Immature natural killer cell (primary cell): ENCODE measurements around the gene GRB2. TPM values are rescaled to one million over a fixed set of nuclear protein-coding genes. Genes with fewer than 3 reads are reported as not detected.
"Not testable (repeated sequence)": the region's sequence is repeated elsewhere in the genome, so short reads cannot be mapped to it uniquely, and the experiment has no call there.

ENCODE experiments used
- DNase-seq, 3 donors: peaks; one replicate each; pipeline ENCODE4 v3.0.0; 2022; ENCODE audit warnings: mixed read lengths in 1 of 3
- H3K27ac Mint-ChIP-seq, 6 donors: one replicate each; pipeline ENCODE4 v1.8.0; 2020; ENCODE audit warnings: mixed read lengths in 6 of 6, mild to moderate bottlenecking in 5 of 6, inconsistent platforms in 4 of 6, moderate library complexity in 3 of 6
- H3K27me3 Mint-ChIP-seq, 3 donors: one replicate each; pipeline ENCODE4 v1.8.0; 2020 to 2021; ENCODE audit warnings: low read depth in 3 of 3, mild to moderate bottlenecking in 3 of 3, mixed read lengths in 3 of 3, moderate library complexity in 3 of 3, inconsistent platforms in 1 of 3
- H3K36me3 Mint-ChIP-seq, 3 donors: one replicate each; pipeline ENCODE4 v1.8.0; 2020; ENCODE audit warnings: mixed read lengths in 3 of 3, inconsistent platforms in 2 of 3, mild to moderate bottlenecking in 2 of 3
- H3K4me1 Mint-ChIP-seq, 2 donors: one replicate each; pipeline ENCODE4 v1.8.0; 2020; ENCODE audit warnings: inconsistent platforms in 2 of 2, mild to moderate bottlenecking in 2 of 2, mixed read lengths in 2 of 2, moderate library complexity in 1 of 2
- H3K4me3 Mint-ChIP-seq, 5 donors: one replicate each; pipeline ENCODE4 v1.8.0; 2020; ENCODE audit warnings: mild to moderate bottlenecking in 5 of 5, mixed read lengths in 5 of 5, inconsistent platforms in 3 of 5, moderate library complexity in 3 of 5
- H3K9me3 Mint-ChIP-seq, 6 donors: one replicate each; pipeline ENCODE4 v1.8.0; 2020; ENCODE audit warnings: mild to moderate bottlenecking in 6 of 6, mixed read lengths in 6 of 6, inconsistent platforms in 4 of 6, moderate library complexity in 3 of 6
- polyA plus RNA-seq, 3 donors: library from polyadenylated mRNA; unstranded; fragments of 300-500 nt; fragmentation: Illumina TruSeq; gene quantifications; one replicate each; pipeline ENCODE4 v1.2.3, GENCODE V29; 2021

GRB2 gene
- polyA plus RNA-seq, 3 donors from 2014 or later: 104 to 161 (median 135) TPM

- no peaks in the 10 kb centered on the region for H3K36me3 Mint-ChIP-seq
- H3K27me3 Mint-ChIP-seq: peaks cover 0 to 3% (median 2%) of the 10 kb centered on the region in 3 donors
- no peaks in the 10 kb centered on the region for H3K9me3 Mint-ChIP-seq
- H3K27ac Mint-ChIP-seq: no peak overlapping the region
- H3K4me1 Mint-ChIP-seq: no peaks in the 10 kb centered on the region
- H3K4me3 Mint-ChIP-seq: no peak overlapping the region
- no peak for DNase-seq
Measured at GRCh38 chr17:75308732-75309629, 96.5 kb downstream of the GRB2 start.

DNA sequence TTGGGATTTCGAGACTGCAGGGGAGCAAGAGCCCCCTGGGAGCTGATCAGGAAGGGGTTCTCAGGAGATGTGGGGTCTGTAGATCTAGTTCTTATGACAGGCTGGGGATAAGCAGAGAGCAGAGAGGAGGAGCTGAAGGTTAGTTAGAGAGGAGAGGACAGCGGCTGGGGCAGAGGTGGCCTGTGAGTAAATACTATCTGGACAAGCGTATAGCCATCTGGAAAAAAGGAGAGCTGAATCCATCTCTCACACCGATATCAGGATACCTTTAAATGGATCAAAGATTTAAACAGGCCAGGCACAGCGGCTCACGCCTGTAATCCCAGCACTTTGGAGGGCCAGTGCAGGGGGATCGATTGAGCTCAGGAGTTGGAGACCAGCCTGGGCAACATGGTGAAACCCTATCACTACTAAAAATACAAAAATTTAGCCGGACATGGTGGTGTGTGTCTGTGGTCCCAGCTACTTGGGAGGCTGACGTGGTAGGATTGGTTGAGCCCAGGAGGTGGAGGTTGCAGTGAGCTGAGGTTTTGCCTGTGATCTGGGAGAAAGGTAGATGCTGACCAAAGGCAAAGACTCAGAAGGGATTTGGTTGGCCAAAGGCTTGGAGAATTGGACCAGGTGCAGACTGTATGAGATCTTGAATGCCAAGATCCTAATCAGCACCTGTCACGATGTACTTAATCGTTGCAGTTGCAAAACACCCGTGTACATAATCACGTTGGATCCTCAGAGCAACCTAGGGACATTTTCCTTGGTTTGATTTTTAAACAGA is 97.3 kb downstream of the GRB2 start:
- H3K27me3 Mint-ChIP-seq: peaks cover 0 to 1% (median 0%) of the 10 kb centered on the region in 3 donors
- DNase-seq: no peak
- H3K36me3 Mint-ChIP-seq: no peaks in the 10 kb centered on the region
- H3K27ac Mint-ChIP-seq: no peak overlapping the region
- H3K4me1 Mint-ChIP-seq: no peaks in the 10 kb centered on the region
- no peak overlapping the region for H3K4me3 Mint-ChIP-seq
- no peaks in the 10 kb centered on the region for H3K9me3 Mint-ChIP-seq

DNA sequence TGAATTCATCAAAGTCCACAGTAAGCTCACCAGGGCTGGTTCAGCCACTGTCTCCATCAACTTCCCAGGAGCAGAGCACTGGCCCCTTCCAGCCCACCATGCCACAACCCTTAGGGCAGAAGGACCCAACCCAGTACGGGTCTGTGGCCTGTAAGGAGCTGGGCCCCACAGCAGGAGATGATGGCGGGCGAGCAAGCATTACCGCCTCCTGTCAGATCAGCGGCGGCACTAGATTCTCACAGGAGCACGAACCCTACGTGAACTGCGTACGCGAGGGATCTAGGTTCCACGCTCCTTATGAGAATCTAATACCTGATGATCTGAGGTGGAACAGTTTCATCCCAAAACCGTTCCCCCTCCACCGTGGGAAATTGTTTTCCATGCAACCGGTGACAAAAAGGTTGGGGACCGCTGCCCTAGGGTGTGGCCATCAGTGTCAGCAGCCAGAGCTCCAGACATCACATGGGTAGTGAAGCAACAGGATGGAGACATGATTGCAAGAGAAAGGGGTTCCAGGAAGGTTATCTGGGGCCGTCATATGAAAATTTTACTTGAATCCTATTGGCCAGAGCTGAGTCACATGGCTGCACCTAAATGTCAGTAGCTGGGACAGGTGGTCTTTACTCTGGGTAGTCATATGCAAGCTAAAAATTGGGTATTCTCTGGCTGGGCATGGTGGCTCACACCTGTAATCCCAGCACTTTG is 103.8 kb downstream of the GRB2 start:
- Mint-ChIP-seq H3K27ac (no peak overlapping the region), H3K4me3 (no peak overlapping the region), H3K36me3 (no peaks in the 10 kb centered on the region), H3K27me3 (peaks cover 0 to 1% (median 0%) of the 10 kb centered on the region in 3 donors), H3K4me1 (no peaks in the 10 kb centered on the region), H3K9me3 (no peaks in the 10 kb centered on the region)
- DNase-seq: no peak

DNA sequence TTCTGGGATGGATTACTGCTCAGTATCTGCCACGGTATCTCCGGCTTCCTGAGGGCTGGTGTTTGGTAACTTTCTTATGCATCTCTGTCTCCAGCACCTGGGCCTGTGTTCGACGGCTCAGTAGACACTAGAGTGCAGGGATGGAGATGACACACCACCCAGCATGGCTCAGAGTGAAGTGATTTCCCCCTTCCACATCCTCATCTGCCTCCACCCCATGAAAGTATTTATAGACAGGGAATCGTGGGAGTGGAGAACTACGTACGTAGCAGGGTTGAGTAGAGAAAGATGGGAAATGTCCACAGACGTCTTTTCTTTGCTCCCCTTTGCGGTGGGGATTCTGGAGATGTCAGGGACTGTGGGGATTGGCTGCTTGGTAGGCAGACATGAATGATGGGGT is 104.4 kb downstream of the GRB2 start:
- Mint-ChIP-seq H3K36me3 (no peaks in the 10 kb centered on the region), H3K4me3 (no peak overlapping the region), H3K27me3 (peaks cover 0 to under 1% (median 0%) of the 10 kb centered on the region in 3 donors), H3K4me1 (no peaks in the 10 kb centered on the region), H3K9me3 (no peaks in the 10 kb centered on the region), H3K27ac (peak overlapping the region in 1 of 6 donors; percentile 21)
- DNase-seq: no peak

GRCh38 chr17:75300280-75300679 is 105.2 kb downstream of the GRB2 start:
- no peak overlapping the region for H3K27ac Mint-ChIP-seq
- H3K36me3 Mint-ChIP-seq: no peaks in the 10 kb centered on the region
- H3K4me3 Mint-ChIP-seq: no peak overlapping the region
- no peak for DNase-seq
- H3K27me3 Mint-ChIP-seq: no peaks in the 10 kb centered on the region
- no peaks in the 10 kb centered on the region for H3K9me3 Mint-ChIP-seq
- no peaks in the 10 kb centered on the region for H3K4me1 Mint-ChIP-seq

GRCh38 chr17:75295201-75296158 is 110.0 kb downstream of the GRB2 start:
- DNase-seq: no peak
- H3K36me3 Mint-ChIP-seq: no peaks in the 10 kb centered on the region
- H3K4me3 Mint-ChIP-seq: no peak overlapping the region
- H3K27me3 Mint-ChIP-seq: peaks cover 0 to 1% (median 0%) of the 10 kb centered on the region in 3 donors
- peak overlapping the region in 3 of 6 donors; percentile 6 to 73 (median 58) for H3K27ac Mint-ChIP-seq
- no peaks in the 10 kb centered on the region for H3K9me3 Mint-ChIP-seq
- H3K4me1 Mint-ChIP-seq: peaks cover 0 to under 1% of the 10 kb centered on the region in 2 donors

DNA sequence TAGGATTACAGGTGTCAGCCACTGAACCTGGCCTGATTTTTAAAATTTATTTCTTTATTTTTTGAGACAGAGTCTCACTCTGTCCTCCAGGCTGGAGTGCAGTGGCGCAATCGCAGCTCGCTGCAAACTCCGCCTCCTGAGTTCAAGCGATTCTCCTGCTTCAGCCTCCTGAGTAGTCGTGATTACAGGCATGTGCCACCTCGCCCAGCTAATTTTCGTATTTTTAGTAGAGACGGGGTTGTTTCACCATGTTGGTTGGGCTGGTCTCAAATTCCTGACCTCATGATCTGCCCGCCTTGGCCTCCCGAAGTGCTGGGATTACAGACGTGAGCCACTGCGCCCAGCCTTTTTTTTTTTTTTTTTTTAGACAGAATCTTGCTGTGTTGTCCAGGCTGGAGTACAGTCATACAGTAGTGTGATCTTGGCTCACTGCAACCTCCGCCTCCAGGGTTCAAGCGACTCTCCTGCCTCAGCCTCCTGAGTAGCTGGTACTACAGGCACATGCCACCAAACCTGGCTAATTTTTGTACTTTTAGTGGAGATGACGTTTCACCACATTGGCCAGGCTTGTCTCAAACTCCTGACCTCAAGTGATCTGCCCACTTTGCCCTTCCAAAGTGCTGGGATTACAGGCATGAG is 112.5 kb downstream of the GRB2 start:
- H3K36me3 Mint-ChIP-seq, H3K27ac Mint-ChIP-seq, H3K27me3 Mint-ChIP-seq, DNase-seq, H3K9me3 Mint-ChIP-seq, H3K4me3 Mint-ChIP-seq: not testable (repeated sequence)
- H3K4me1 Mint-ChIP-seq: peaks cover 15 to 24% of the 10 kb centered on the region in 2 donors

- Mint-ChIP-seq H3K4me1 (peaks cover 15 to 24% of the 10 kb centered on the region in 2 donors), H3K27me3 (peaks cover 4 to 7% (median 6%) of the 10 kb centered on the region in 3 donors), H3K9me3 (no peaks in the 10 kb centered on the region), H3K27ac (peak overlapping the region; percentile 99 to 100 (median 100)), H3K36me3 (peaks cover 0 to 2% (median 0%) of the 10 kb centered on the region in 3 donors), H3K4me3 (peak overlapping the region; percentile 98 to 100 (median 100))
- DNase-seq: peak in 1 of 3 donors; percentile 72
Measured at GRCh38 chr17:75289832-75290337, 115.6 kb downstream of the GRB2 start.

- Mint-ChIP-seq H3K9me3 (no peaks in the 10 kb centered on the region), H3K4me1 (peaks cover 15 to 24% of the 10 kb centered on the region in 2 donors), H3K27ac (peak within 1 kb of the TSS; percentile 99 to 100 (median 100)), H3K4me3 (peak within 1 kb of the TSS; percentile 98 to 100 (median 100)), H3K36me3 (peaks cover 0 to 2% (median 0%) of the 10 kb centered on the region in 3 donors), H3K27me3 (peaks cover 4 to 7% (median 6%) of the 10 kb centered on the region in 3 donors)
- DNase-seq: peak; percentile 96
Measured at GRCh38 chr17:75289115-75289831, 116.2 kb downstream of the GRB2 start, which contains the start of gene SLC25A19. TSS of gene SLC25A19 (minus strand) at chr17:75289433. CDS start at chr17:75286764, 2,669 bp downstream.

DNA sequence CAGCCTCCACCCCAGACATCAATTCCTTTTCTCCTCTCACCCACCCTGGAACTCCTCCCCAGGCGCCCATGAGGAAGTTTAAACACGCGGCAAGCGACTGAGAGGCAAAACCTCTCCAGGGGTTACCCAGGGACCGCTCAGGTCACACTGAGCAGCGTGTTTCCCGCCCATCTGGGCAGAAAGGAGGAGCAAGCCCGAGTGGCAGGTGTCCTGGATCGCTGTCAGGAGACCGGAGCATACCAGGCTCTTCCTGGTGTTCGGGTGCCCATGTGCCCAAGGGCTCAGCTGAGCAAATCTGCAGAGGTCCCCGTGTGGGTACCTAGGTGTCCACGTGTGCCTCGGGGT is 116.7 kb downstream of the GRB2 start:
- Mint-ChIP-seq H3K36me3 (peaks cover 0 to 3% (median 0%) of the 10 kb centered on the region in 3 donors), H3K27me3 (peaks cover 4 to 7% (median 6%) of the 10 kb centered on the region in 3 donors), H3K4me3 (peak overlapping the region; percentile 98 to 100 (median 100)), H3K27ac (peak overlapping the region; percentile 99 to 100 (median 100)), H3K4me1 (peaks cover 15 to 24% of the 10 kb centered on the region in 2 donors), H3K9me3 (no peaks in the 10 kb centered on the region)
- no peak for DNase-seq

DNA sequence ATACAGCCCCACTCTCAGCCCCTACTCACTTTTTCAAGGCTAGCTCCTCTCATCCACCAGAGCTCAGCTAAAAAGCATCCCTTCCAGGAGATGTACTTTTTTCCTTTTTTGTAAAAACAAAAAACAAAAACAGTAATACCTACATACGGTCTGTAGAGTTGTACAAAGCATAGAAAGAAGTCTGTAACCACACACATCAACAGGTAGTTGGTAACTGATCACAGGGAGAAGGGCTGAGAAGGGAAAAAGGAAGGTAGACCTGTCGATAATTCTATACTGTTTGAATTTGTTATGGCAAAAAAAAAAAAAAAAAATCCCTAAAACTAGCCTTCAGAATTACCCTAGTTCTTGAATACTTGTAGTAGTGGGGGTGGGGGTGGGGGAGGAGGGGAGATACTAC is 117.1 kb downstream of the GRB2 start:
- Mint-ChIP-seq H3K4me1 (peaks cover 15 to 24% of the 10 kb centered on the region in 2 donors), H3K36me3 (peaks cover under 1 to 7% (median under 1%) of the 10 kb centered on the region in 3 donors), H3K27ac (peak overlapping the region; percentile 66 to 100 (median 80)), H3K4me3 (peak overlapping the region; percentile 98 to 100 (median 100)), H3K9me3 (no peaks in the 10 kb centered on the region), H3K27me3 (peaks cover 4 to 7% (median 6%) of the 10 kb centered on the region in 3 donors)
- DNase-seq: no peak
